GM21717 (cell line): ENCODE results near the gene MKX.

ENCODE experiments used
- ATAC-seq: cut with Tn5 transposase; IDR thresholded peaks from one replicate; pipeline ENCODE4 v1.9.1; 2021; ENCODE audit warnings: mild to moderate bottlenecking, moderate library complexity; ENCODE audit not compliant: unreplicated experiment

MKX gene, protein sequence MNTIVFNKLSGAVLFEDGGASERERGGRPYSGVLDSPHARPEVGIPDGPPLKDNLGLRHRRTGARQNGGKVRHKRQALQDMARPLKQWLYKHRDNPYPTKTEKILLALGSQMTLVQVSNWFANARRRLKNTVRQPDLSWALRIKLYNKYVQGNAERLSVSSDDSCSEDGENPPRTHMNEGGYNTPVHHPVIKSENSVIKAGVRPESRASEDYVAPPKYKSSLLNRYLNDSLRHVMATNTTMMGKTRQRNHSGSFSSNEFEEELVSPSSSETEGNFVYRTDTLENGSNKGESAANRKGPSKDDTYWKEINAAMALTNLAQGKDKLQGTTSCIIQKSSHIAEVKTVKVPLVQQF

GRCh38 chr10:27745732-27746396, at the start of gene MKX:
Gene MKX (minus strand): TSS chr10:27745819. CDS start chr10:27743415, 2,404 bp downstream.
- ATAC-seq = no peak

- no peak for ATAC-seq
Observed at GRCh38 chr10:27794157-27794556, 48.5 kb upstream of the MKX start.

DNA sequence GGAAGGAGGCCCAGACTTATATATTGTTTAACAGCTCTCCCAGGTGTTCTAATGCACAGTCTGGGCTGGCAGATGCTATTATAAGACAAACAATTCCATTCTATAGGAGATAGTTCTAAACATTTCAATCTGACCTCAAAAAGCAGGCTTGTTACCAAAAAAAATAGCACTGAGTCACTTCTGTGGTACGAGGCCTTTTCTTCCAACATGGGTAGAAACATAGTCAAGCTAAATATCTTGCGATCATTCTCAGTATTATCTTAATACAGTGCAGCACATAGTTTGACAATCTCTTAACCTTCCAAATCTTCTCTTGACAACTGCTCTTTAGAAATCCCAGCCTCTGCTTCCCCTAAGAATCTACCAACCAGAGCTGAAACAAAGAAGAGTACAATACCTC, 46.6 kb upstream of the MKX start:
- no peak for ATAC-seq

DNA sequence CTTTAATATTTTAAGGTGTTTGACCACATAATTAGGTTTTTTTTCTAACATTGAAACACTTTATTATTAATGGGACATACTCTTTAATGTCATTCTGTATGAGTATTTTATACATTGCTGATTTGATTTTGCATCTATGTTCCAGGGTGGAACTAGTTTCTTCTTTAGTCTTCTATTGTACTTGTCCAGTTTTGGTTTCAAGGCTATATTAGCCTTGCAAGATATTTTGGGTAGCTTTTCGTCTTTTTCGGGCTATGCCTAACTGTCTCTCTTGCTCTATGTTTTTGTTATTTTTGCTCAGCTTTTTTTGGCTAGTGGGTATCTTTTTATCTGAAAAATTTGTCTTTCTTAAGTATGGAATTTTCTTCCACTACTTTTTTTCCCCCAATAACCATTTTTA, 38.7 kb upstream of the MKX start:
- no peak for ATAC-seq

DNA sequence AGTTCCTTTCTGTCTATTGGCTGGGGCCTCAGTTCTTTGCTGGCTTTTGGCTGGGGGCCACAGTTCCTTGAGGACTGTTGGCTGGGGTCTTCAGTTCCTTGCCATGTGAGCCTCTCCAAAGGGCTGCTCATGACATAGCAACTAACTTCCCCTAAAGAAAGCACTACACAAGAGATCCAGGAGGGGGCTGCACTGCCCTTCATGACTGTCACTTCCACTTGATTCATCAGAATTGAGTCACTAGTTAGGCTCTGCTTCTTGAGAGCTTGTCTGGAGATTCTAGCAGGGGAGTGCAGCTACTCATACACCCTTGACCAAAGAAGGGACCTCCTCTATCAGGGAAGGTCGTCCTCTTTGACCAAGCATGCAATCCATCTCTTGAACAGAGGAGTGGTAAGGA, 38.0 kb upstream of the MKX start:
- ATAC-seq = no peak

GRCh38 chr10:27779462-27780015, 33.9 kb upstream of the MKX start:
- ATAC-seq = no peak

GRCh38 chr10:27774831-27775230, 29.2 kb upstream of the MKX start:
- no peak for ATAC-seq

- ATAC-seq = no peak
Observed at GRCh38 chr10:27771231-27771630, 25.6 kb upstream of the MKX start.

DNA sequence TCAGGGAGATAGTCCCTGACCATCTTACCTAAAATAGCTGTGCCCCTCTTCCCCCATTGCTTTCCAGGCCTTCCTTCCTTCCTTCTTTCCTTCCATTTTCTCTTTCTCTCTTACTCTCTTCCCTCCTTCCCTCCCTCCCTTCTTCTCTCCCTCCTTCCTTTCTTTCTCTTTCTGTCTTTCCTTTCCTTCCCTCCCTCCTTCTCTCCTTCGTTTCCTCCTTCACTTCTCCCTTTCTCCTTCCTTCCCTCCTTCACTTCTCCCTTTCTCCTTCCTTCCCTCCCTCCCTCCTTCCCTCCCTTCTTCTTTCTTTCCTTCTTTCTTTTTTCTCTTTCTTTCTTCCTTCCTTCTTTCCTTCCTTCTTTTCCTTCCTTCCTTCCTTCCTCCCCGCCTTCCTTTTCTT, 24.6 kb upstream of the MKX start:
- no peak for ATAC-seq

- no peak for ATAC-seq
Observed at GRCh38 chr10:27760867-27761266, 15.2 kb upstream of the MKX start.

GRCh38 chr10:27759483-27760272, 14.1 kb upstream of the MKX start:
- no peak for ATAC-seq

- no peak for ATAC-seq
Observed at GRCh38 chr10:27752673-27753237, 7.1 kb upstream of the MKX start.

- ATAC-seq = no peak
Observed at GRCh38 chr10:27748601-27749000, 3.0 kb upstream of the MKX start.

- ATAC-seq = no peak
Observed at GRCh38 chr10:27747096-27747451, 1.5 kb upstream of the MKX start.

GRCh38 chr10:27746397-27747095, 927 bp upstream of the MKX start:
- no peak for ATAC-seq

GRCh38 chr10:27744802-27745731, 552 bp downstream of the MKX start:
- no peak for ATAC-seq

DNA sequence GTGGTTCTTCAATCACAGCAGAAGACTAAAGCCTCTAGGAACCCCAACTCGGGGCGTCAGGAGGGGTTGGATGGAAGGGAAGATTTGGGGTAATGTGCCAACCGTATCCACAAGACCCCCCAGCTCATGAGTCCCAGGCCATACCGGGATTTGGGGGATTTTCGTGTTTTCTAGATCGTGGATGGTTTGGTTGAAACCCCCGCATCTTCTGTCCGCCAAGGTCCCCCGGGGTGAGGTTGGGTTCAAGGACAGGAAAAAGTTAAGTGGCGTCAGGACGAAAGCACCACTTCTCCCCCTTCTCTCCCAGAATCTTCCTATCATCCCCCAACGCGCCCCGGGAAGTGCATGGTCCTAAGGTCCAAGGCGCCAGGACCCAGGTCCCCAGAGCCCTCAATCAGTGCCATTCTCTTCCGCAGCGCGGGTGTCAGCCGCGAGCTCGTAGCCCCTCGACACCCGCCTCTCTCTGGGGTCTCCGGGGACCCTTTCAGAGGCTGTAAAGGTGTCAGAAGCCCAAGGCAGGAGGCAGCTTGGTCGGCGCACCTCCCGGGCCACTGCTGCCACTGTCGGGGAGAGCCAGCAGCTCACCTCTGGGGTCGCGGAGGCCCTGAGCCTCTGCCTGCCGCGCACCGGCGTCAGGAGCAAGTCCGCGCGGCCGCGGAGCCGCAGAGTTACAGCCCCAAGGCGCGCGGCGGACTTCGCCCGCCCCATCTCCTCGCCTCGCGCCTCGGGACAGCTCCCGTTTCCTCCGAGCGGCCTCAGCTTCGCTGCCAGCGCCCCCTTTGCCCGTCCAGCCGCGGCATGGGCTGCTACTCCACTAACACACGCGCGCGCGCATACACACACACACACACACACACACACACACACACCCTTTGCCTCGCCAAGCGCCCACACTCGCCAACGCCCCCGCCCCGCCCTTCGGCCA, 1.5 kb downstream of the MKX start:
- no peak for ATAC-seq
